ENCODE results near the gene PTPRK. TPM values are rescaled to one million over a fixed set of nuclear protein-coding genes. Genes with fewer than 3 reads are reported as not detected.

Gene PTPRK
- total RNA-seq, 1 donor from 2014 or later: 48.4 TPM

GRCh38 chr6:128240024-128240428 lies 280.4 kb downstream of the PTPRK start:
- Histone ChIP-seq H3K27me3 (ENCODE audit: control insufficient read depth, insufficient read depth, low read length) (no peaks in the 10 kb centered on the region), H3K36me3 (ENCODE audit: control insufficient read depth, insufficient read depth, low read length) (no peaks in the 10 kb centered on the region), H3K4me3 (ENCODE audit: low read depth, low read length) (no peak overlapping the region)
- DNase-seq (ENCODE audit: low read depth) (no peak), FAIRE-seq (no peak)
- TF ChIP-seq CTCF (IDR thresholded peaks at IDR 0.05; ENCODE audit: insufficient read depth, low read length, severe bottlenecking): no peak

- DNase-seq (ENCODE audit: low read depth) (no peak), FAIRE-seq (no peak)
- no peak overlapping the region for H3K4me3 ChIP-seq (ENCODE audit: low read depth, low read length)
- no peaks in the 10 kb centered on the region for H3K36me3 ChIP-seq (ENCODE audit: control insufficient read depth, insufficient read depth, low read length)
- no peak for TF ChIP-seq CTCF (IDR thresholded peaks at IDR 0.05; ENCODE audit: insufficient read depth, low read length, severe bottlenecking)
- H3K27me3 ChIP-seq (ENCODE audit: control insufficient read depth, insufficient read depth, low read length): no peaks in the 10 kb centered on the region
Observed at GRCh38 chr6:128239146-128239545, 281.3 kb downstream of the PTPRK start.

- no peak overlapping the region for H3K4me3 ChIP-seq (ENCODE audit: low read depth, low read length)
- no peak for FAIRE-seq
- no peaks in the 10 kb centered on the region for H3K27me3 ChIP-seq (ENCODE audit: control insufficient read depth, insufficient read depth, low read length)
- no peak for DNase-seq (ENCODE audit: low read depth)
- no peaks in the 10 kb centered on the region for H3K36me3 ChIP-seq (ENCODE audit: control insufficient read depth, insufficient read depth, low read length)
- no peak for TF ChIP-seq CTCF (IDR thresholded peaks at IDR 0.05; ENCODE audit: insufficient read depth, low read length, severe bottlenecking)
Observed at GRCh38 chr6:128238225-128238624, 282.2 kb downstream of the PTPRK start.

- H3K36me3 ChIP-seq (ENCODE audit: control insufficient read depth, insufficient read depth, low read length): no peaks in the 10 kb centered on the region
- TF ChIP-seq CTCF (IDR thresholded peaks at IDR 0.05; ENCODE audit: insufficient read depth, low read length, severe bottlenecking): no peak
- no peaks in the 10 kb centered on the region for H3K27me3 ChIP-seq (ENCODE audit: control insufficient read depth, insufficient read depth, low read length)
- FAIRE-seq (peak; percentile 88), DNase-seq (ENCODE audit: low read depth) (peak; percentile 59)
- H3K4me3 ChIP-seq (ENCODE audit: low read depth, low read length): no peak overlapping the region
Observed at GRCh38 chr6:128235556-128235955, 284.8 kb downstream of the PTPRK start.

- FAIRE-seq (no peak), DNase-seq (ENCODE audit: low read depth) (no peak)
- no peak for TF ChIP-seq CTCF (IDR thresholded peaks at IDR 0.05; ENCODE audit: insufficient read depth, low read length, severe bottlenecking)
- no peaks in the 10 kb centered on the region for H3K27me3 ChIP-seq (ENCODE audit: control insufficient read depth, insufficient read depth, low read length)
- no peaks in the 10 kb centered on the region for H3K36me3 ChIP-seq (ENCODE audit: control insufficient read depth, insufficient read depth, low read length)
- H3K4me3 ChIP-seq (ENCODE audit: low read depth, low read length): no peak overlapping the region
Observed at GRCh38 chr6:128233531-128233930, 286.9 kb downstream of the PTPRK start.

- Histone ChIP-seq H3K27me3 (ENCODE audit: control insufficient read depth, insufficient read depth, low read length) (no peaks in the 10 kb centered on the region), H3K36me3 (ENCODE audit: control insufficient read depth, insufficient read depth, low read length) (no peaks in the 10 kb centered on the region), H3K4me3 (ENCODE audit: low read depth, low read length) (no peak overlapping the region)
- DNase-seq (ENCODE audit: low read depth) (no peak), FAIRE-seq (no peak)
- TF ChIP-seq CTCF (IDR thresholded peaks at IDR 0.05; ENCODE audit: insufficient read depth, low read length, severe bottlenecking): no peak
Observed at GRCh38 chr6:128230267-128230989, 290.0 kb downstream of the PTPRK start.

All from bronchial epithelial cell (primary cell).